HG02678 (cell line): ENCODE measurements around the gene FCSK.
"Not testable (repeated sequence)": the region's sequence is repeated elsewhere in the genome, so short reads cannot be mapped to it uniquely, and the experiment has no call there.

Experiments used
- ATAC-seq: cut with Tn5 transposase; IDR thresholded peaks from one replicate; pipeline ENCODE4 v1.9.1; 2021; ENCODE audit warnings: mild to moderate bottlenecking, moderate library complexity; ENCODE audit not compliant: unreplicated experiment

The FCSK gene

GRCh38 chr16:70454222-70455034 is at the start of gene FCSK:
FCSK (plus strand) TSS chr16:70454595; CDS start chr16:70463191, 8,596 bp downstream.
- ATAC-seq = peak; percentile 87

GRCh38 chr16:70406104-70406503 is 48.3 kb upstream of the FCSK start:
- not testable (repeated sequence) for ATAC-seq

- ATAC-seq = peak; percentile 33
Measured at GRCh38 chr16:70407811-70408274, 46.6 kb upstream of the FCSK start.

- ATAC-seq = no peak
Measured at GRCh38 chr16:70410734-70411133, 43.7 kb upstream of the FCSK start.

GRCh38 chr16:70412385-70412784 is 42.0 kb upstream of the FCSK start:
- no peak for ATAC-seq

- ATAC-seq = not testable (repeated sequence)
Measured at GRCh38 chr16:70413572-70413971, 40.8 kb upstream of the FCSK start.

- peak; percentile 76 for ATAC-seq
Measured at GRCh38 chr16:70416748-70417616, 37.4 kb upstream of the FCSK start.

- ATAC-seq = no peak
Measured at GRCh38 chr16:70417661-70418060, 36.7 kb upstream of the FCSK start.

GRCh38 chr16:70418274-70418992 is 36.0 kb upstream of the FCSK start:
- no peak for ATAC-seq

GRCh38 chr16:70418993-70419318 is 35.4 kb upstream of the FCSK start:
- ATAC-seq = no peak

- ATAC-seq = no peak
Measured at GRCh38 chr16:70419384-70420327, 34.7 kb upstream of the FCSK start.

GRCh38 chr16:70421014-70421413 is 33.4 kb upstream of the FCSK start:
- ATAC-seq = no peak

GRCh38 chr16:70421473-70422311 is 32.7 kb upstream of the FCSK start:
- ATAC-seq = no peak

- no peak for ATAC-seq
Measured at GRCh38 chr16:70422543-70422942, 31.9 kb upstream of the FCSK start.

- no peak for ATAC-seq
Measured at GRCh38 chr16:70427786-70428177, 26.6 kb upstream of the FCSK start.

- peak; percentile 32 for ATAC-seq
Measured at GRCh38 chr16:70428178-70428998, 26.0 kb upstream of the FCSK start.

GRCh38 chr16:70429888-70430666 is 24.3 kb upstream of the FCSK start:
- ATAC-seq = no peak
